Gastroesophageal sphincter (tissue), 4 donors: Measurements from ENCODE around the gene C15orf61. TPM values are rescaled to one million over a fixed set of nuclear protein-coding genes. Genes with fewer than 3 reads are reported as not detected.

ENCODE experiments used
- ATAC-seq: fragments of 150-250 bp; one replicate; pipeline ENCODE4 v1.9.1; 2016; ENCODE audit warnings: mild to moderate bottlenecking, moderate library complexity
- H3K27ac ChIP-seq, 4 donors: fragments of 200-600 bp; sonication (generic) in 3 of 4; 1 replicate in 3 of 4; 2 replicates in 1 of 4; pipeline ENCODE4 v1.5.1; 2016 to 2019
- H3K27me3 ChIP-seq: fragments of 200-600 bp; sonication (generic); one replicate; pipeline ENCODE4 v1.5.1; 2019
- H3K36me3 ChIP-seq, 2 donors: fragments of 200-600 bp; sonication (generic); one replicate each; pipeline ENCODE4 v1.5.1; 2019; ENCODE audit warnings: control low read depth in 1 of 2
- H3K4me1 ChIP-seq, 3 donors: fragments of 200-600 bp; sonication (generic); 1 replicate in 2 of 3; 2 replicates in 1 of 3; pipeline ENCODE4 v1.5.1; 2016 to 2019; ENCODE audit warnings: control low read depth in 2 of 3
- H3K4me3 ChIP-seq, 2 donors: fragments of 200-600 bp; sonication (generic); one replicate each; pipeline ENCODE4 v1.5.1; 2019; ENCODE audit warnings: mild to moderate bottlenecking in 1 of 2, moderate library complexity in 1 of 2
- H3K9me3 ChIP-seq, 3 donors: fragments of 200-600 bp; sonication (generic); one replicate each; pipeline ENCODE4 v1.5.1; 2017 to 2019; ENCODE audit warnings: control low read depth in 2 of 3
- CTCF ChIP-seq, 4 experiments: fragments of 200-600 bp in 2 of 4; fragments of 450-650 bp in 2 of 4; sonication (generic) in 1 of 4; IDR thresholded peaks; one replicate each; pipeline ENCODE4 v1.5.1; 2017 to 2019; ENCODE audit warnings: antibody characterized with exemption in 4 of 4, mild to moderate bottlenecking in 2 of 4, moderate library complexity in 2 of 4
- EP300 ChIP-seq: sonication (generic); formaldehyde crosslinking; IDR thresholded peaks from one replicate; pipeline ENCODE4 v1.6.1; 2017; ENCODE audit warnings: antibody characterized with exemption, mild to moderate bottlenecking
- POLR2A ChIP-seq, 2 donors: fragments of 450-650 bp; IDR thresholded peaks; one replicate each; pipeline ENCODE4 v1.6.1; 2017; ENCODE audit warnings: antibody characterized with exemption in 2 of 2, mild to moderate bottlenecking in 2 of 2, moderate library complexity in 1 of 2
- POLR2AphosphoS5 ChIP-seq: sonication (generic); formaldehyde crosslinking; IDR thresholded peaks from one replicate; pipeline ENCODE4 v1.6.1; 2017; ENCODE audit warnings: antibody characterized with exemption
- WGBS, 2 donors: methylation state at CpG; one replicate each; pipeline ENCODE4 v1.1.5; 2018; ENCODE audit warnings: low coverage in 1 of 2; 5-methylcytosine and 5-hydroxymethylcytosine counted together
- total RNA-seq, 4 donors: library from RNA; depleted of rRNA; stranded (reverse); fragments of >200 nt; gene quantifications; one replicate each; pipeline ENCODE4 v1.1.0, GENCODE V29; 2016

C15orf61 gene
- total RNA-seq, 4 donors from 2014 or later = 4.1 to 6.5 (median 5.6) TPM

GRCh38 chr15:67509918-67510317 is 11.0 kb upstream of the C15orf61 start:
- Histone ChIP-seq H3K27me3 (no peaks in the 10 kb centered on the region), H3K4me3 (no peak overlapping the region), H3K9me3 (no peaks in the 10 kb centered on the region), H3K36me3 (peaks cover 0 to 48% of the 10 kb centered on the region in 2 donors), H3K4me1 (no peaks in the 10 kb centered on the region), H3K27ac (no peak overlapping the region)
- TF ChIP-seq CTCF (IDR thresholded peaks at IDR 0.05) (no peak), POLR2AphosphoS5 (no peak), POLR2A (IDR thresholded peaks at IDR 0.05) (no peak), EP300 (no peak)
- no peak for ATAC-seq
- 93 to 94% methylated on average over 4 of the region's 4 CpGs for WGBS, 2 donors

DNA sequence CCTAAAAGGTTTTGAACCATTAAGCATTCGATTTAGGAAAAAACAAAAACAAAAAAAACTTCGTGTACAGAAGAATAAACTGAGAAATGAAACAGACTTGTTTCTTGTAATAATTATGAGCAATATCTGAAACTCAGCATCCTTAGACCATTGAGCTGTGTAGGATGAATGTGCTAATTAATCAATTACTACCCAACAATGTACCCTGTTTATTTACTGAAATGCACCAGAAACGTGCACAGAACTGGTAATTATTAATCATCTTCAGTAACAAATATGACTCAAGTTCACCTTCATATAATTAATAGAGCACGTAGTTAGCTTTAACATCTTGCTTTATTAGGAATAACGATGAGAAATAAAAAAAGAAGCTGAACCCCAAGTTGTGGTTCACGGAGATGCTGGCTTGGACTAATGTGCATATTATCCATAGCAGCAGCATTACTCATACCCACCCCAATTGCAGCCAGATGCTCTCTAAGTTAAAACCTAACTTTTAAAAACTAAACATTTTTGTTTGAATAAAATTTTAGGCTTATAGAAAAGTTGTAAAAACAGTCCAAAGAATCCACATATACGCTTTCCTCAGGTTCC is 10.2 kb upstream of the C15orf61 start:
- H3K36me3 ChIP-seq = peaks cover 0 to 56% of the 10 kb centered on the region in 2 donors
- H3K27me3 ChIP-seq = no peaks in the 10 kb centered on the region
- 77 to 87% methylated on average over 7 of the region's 7 CpGs for WGBS, 2 donors
- TF ChIP-seq POLR2AphosphoS5 (no peak), CTCF (IDR thresholded peaks at IDR 0.05) (no peak), POLR2A (IDR thresholded peaks at IDR 0.05) (no peak), EP300 (no peak)
- no peaks in the 10 kb centered on the region for H3K9me3 ChIP-seq
- no peak for ATAC-seq
- H3K4me3 ChIP-seq = no peak overlapping the region
- no peak overlapping the region for H3K27ac ChIP-seq
- H3K4me1 ChIP-seq = no peaks in the 10 kb centered on the region

- Histone ChIP-seq H3K36me3 (peaks cover 0 to 65% of the 10 kb centered on the region in 2 donors), H3K4me3 (no peak overlapping the region), H3K27me3 (no peaks in the 10 kb centered on the region), H3K4me1 (no peaks in the 10 kb centered on the region), H3K27ac (no peak overlapping the region), H3K9me3 (no peaks in the 10 kb centered on the region)
- 90 to 100% methylated on average over 1 to 2 of the region's 3 CpGs for WGBS, 2 donors
- TF ChIP-seq POLR2A (IDR thresholded peaks at IDR 0.05) (no peak), CTCF (IDR thresholded peaks at IDR 0.05) (no peak), EP300 (no peak), POLR2AphosphoS5 (no peak)
- ATAC-seq = no peak
These were observed 9.3 kb upstream of the C15orf61 start for GRCh38 chr15:67511606-67512005.

DNA sequence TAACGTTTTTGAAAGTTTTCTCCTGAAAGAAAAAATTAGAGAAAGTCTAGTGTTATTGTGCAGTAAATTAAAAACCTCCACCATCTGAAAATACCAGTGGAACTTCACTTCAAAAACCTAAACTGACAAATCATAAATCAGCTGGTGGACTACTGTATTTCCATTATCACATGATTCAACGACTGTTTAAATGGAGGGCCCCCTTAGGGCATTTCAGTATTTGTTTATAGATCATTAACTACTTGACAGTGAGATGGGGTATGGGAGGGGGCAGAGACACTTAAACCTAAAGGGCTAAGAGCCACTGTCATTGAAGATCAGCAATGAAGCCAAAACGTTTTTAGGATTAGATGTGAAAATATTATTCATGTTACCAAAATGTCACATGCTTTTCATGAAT is 8.8 kb upstream of the C15orf61 start:
- H3K36me3 ChIP-seq = peaks cover 0 to 70% of the 10 kb centered on the region in 2 donors
- H3K27ac ChIP-seq = no peak overlapping the region
- no peaks in the 10 kb centered on the region for H3K9me3 ChIP-seq
- no peaks in the 10 kb centered on the region for H3K27me3 ChIP-seq
- H3K4me3 ChIP-seq = no peak overlapping the region
- no peak for ATAC-seq
- 37 to 44% methylated on average over 3 of the region's 3 CpGs for WGBS, 2 donors
- no peaks in the 10 kb centered on the region for H3K4me1 ChIP-seq
- no peak for TF ChIP-seq EP300
- TF ChIP-seq POLR2AphosphoS5 = no peak
- no peak for TF ChIP-seq POLR2A (IDR thresholded peaks at IDR 0.05)
- TF ChIP-seq CTCF (IDR thresholded peaks at IDR 0.05) = no peak

DNA sequence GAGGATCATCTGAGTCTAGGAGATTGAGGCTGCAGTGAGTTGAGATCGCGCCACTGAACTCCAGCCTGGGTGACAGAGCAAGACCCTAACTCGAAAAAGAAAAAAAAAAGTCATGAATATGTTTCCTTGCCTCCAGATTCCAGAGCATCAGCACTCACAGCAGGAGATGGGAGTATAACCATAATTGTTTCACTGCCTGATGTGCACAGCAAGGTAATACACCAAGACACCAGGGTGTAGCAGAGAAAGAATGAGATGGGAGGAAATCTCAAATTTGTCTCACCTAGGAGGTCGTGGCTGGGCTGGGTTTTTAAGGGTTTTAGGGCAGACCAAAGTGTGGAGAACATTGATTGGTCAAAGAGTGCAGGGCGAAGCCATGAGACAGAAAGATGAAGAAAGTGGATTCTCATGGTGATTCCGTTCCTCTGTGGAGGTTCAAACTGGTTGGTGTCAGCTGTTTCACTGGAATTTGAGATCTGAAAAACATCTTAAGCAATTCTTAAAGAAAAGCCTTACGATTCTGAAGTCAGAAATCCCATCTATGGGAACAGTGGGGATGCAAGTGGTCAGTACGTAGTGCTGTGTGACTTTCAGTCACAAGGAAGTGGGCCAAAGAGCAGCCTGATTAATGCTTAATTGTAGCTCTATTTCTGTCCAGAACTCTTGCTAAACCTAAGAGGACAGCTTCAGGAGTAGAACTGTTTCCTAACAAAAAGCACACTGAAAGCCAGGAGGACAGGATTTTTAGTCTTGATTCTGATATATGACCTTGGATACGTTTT is 7.8 kb upstream of the C15orf61 start:
- H3K4me1 ChIP-seq = no peaks in the 10 kb centered on the region
- H3K9me3 ChIP-seq = no peaks in the 10 kb centered on the region
- WGBS, 2 donors = 77 to 80% methylated on average over 8 of the region's 9 CpGs
- no peak for ATAC-seq
- H3K4me3 ChIP-seq = no peak overlapping the region
- H3K36me3 ChIP-seq = peaks cover 0 to 70% of the 10 kb centered on the region in 2 donors
- H3K27ac ChIP-seq = no peak overlapping the region
- no peaks in the 10 kb centered on the region for H3K27me3 ChIP-seq
- TF ChIP-seq POLR2A (IDR thresholded peaks at IDR 0.05) (no peak), CTCF (IDR thresholded peaks at IDR 0.05) (no peak), POLR2AphosphoS5 (no peak), EP300 (no peak)
